ENCODE results near the gene SLAMF6.

- TF ChIP-seq POLR2A (IDR thresholded peaks at IDR 0.05), result no peak
- TF ChIP-seq CTCF (IDR thresholded peaks at IDR 0.05), result no peak
These were observed 21.6 kb upstream of the SLAMF6 start for GRCh38 chr1:160544647-160545046.

All from ovary (tissue), 3 donors.